ENCODE measurements around the gene SOST. TPM values are rescaled to one million over a fixed set of nuclear protein-coding genes. Genes with fewer than 3 reads are reported as not detected.
A peak's percentile ranks its signal among the peaks of the same experiment; 100 is the strongest.

Gene SOST
- polyA plus RNA-seq, 2 of the 4 experiments (the other 2 are of a cell fraction) = 0.03 to 0.05 TPM

DNA sequence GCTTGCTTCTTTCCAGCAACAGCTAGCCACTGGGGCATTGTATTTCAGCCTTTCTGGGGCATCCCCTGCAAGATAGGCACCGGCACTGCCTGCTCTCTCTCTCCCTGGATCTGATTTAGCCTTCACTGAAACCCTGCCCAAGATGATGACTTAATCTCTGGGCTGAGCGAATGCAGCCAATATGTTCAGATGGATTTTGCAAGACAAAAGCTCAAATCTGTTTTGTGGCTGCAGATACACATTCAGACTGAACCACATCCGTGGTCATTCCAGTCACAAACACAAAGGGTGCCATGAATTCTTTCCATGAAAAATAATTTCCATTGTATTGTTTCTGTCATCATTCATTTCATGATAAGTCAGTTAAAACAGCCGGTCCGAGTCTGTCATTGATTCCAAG is 24.2 kb downstream of the SOST start:
- ATAC-seq (no peak), FAIRE-seq (no peak), DNase-seq (ENCODE audit: low read depth in 1 of 2, low spot score in 1 of 2) (no peak)
- ChIA-PET POLR2A (no interaction called here), CTCF (interaction anchor here (0.6 to 13.9 kb wide), 3 partner anchors 10 to 21 kb away, joined by 4 to 180 read pairs (median 4); partner anchors contain the start of gene SOST)
- H3K4me3 ChIP-seq = no peak overlapping the region
- H3K4me2 ChIP-seq = no peak overlapping the region
- peak overlapping the region in 1 of 2 experiments; percentile 52; a peak in 1 of 6 replicates for H3K27ac ChIP-seq
- TF ChIP-seq NFE2L2 (conservative IDR thresholded peaks at IDR 0.05; ENCODE audit: low read length) = no peak
- TF ChIP-seq HOXA7 (CRISPR knock-in tag; IDR thresholded peaks at IDR 0.05) = no peak
- TF ChIP-seq BHLHE40 (IDR thresholded peaks at IDR 0.05; ENCODE audit: low read depth, low read length) = no peak
- TF ChIP-seq RFX5 (IDR thresholded peaks at IDR 0.05) = no peak
- TF ChIP-seq, protein P1, sequence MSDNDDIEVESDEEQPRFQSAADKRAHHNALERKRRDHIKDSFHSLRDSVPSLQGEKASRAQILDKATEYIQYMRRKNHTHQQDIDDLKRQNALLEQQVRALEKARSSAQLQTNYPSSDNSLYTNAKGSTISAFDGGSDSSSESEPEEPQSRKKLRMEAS (IDR thresholded peaks at IDR 0.05) = no peak
- no peak for TF ChIP-seq CBX8 (IDR thresholded peaks at IDR 0.05)
- TF ChIP-seq CBX2 (IDR thresholded peaks at IDR 0.05; ENCODE audit: borderline replicate concordance, low read depth) = no peak
- TF ChIP-seq TFCP2L1 (CRISPR knock-in tag; IDR thresholded peaks at IDR 0.05) = no peak
- TF ChIP-seq CEBPB (IDR thresholded peaks at IDR 0.05) = no peak
- no peak for TF ChIP-seq CHD4 (IDR thresholded peaks at IDR 0.05; ENCODE audit: borderline replicate concordance)
- TF ChIP-seq, protein P2, sequence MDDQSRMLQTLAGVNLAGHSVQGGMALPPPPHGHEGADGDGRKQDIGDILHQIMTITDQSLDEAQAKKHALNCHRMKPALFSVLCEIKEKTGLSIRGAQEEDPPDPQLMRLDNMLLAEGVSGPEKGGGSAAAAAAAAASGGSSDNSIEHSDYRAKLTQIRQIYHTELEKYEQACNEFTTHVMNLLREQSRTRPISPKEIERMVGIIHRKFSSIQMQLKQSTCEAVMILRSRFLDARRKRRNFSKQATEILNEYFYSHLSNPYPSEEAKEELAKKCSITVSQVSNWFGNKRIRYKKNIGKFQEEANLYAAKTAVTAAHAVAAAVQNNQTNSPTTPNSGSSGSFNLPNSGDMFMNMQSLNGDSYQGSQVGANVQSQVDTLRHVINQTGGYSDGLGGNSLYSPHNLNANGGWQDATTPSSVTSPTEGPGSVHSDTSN (IDR thresholded peaks at IDR 0.05) = no peak
- no peak for TF ChIP-seq CHD2 (IDR thresholded peaks at IDR 0.05; ENCODE audit: low read length, partially characterized antibody)
- TF ChIP-seq, protein P3, sequence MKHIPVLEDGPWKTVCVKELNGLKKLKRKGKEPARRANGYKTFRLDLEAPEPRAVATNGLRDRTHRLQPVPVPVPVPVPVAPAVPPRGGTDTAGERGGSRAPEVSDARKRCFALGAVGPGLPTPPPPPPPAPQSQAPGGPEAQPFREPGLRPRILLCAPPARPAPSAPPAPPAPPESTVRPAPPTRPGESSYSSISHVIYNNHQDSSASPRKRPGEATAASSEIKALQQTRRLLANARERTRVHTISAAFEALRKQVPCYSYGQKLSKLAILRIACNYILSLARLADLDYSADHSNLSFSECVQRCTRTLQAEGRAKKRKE (CRISPR knock-in tag; IDR thresholded peaks at IDR 0.05; ENCODE audit: low read depth) = no peak
- TF ChIP-seq RAD21 (conservative IDR thresholded peaks at IDR 0.05 in 1 of 2, IDR thresholded peaks at IDR 0.05 in 1 of 2) = no peak
- TF ChIP-seq EHF (CRISPR knock-in tag; IDR thresholded peaks at IDR 0.05) = no peak
- TF ChIP-seq MAZ (IDR thresholded peaks at IDR 0.05; ENCODE audit: borderline replicate concordance, low read depth, low read length) = no peak
- TF ChIP-seq ESRRA (IDR thresholded peaks at IDR 0.05; ENCODE audit: borderline replicate concordance, low read length) = no peak
- TF ChIP-seq MYC (IDR thresholded peaks at IDR 0.05; ENCODE audit: borderline replicate concordance, low read length) = no peak
- no peak for TF ChIP-seq JUNB (IDR thresholded peaks at IDR 0.05)
- no peaks in the 10 kb centered on the region for H3K4me1 ChIP-seq
- H3K9me3 ChIP-seq = no peaks in the 10 kb centered on the region
- WGBS (ENCODE audit: missing lambda C conversion rate) = 77% methylated on average over 5 of the region's 5 CpGs

DNA sequence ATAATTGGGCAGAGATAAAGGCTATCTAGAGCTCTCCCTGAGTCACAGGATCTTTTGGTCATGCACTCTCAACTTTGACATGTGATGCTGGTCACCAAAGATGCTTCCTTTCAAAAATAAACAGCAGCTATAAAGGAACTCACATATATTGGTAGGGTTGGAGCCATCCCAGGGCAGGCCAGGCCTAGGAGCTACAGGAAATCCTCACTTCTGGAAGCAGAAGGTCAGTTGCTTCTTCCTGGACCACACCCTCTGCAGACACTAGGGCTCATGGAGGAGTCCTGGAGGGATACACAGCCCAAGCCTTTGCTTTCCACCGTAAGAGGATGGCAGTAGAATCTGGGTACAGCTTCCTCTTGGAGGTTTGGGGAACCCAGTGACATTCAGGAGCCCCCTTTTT is 24.6 kb downstream of the SOST start:
- no peak for DNase-seq (ENCODE audit: low read depth in 1 of 2, low spot score in 1 of 2)
- ATAC-seq = no peak
- WGBS (ENCODE audit: missing lambda C conversion rate) = 85% methylated on average over 1 of the region's 1 CpG
- H3K27ac ChIP-seq = peak overlapping the region in 1 of 2 experiments; percentile 52; a peak in 1 of 6 replicates
- H3K4me3 ChIP-seq = no peak overlapping the region
- H3K4me2 ChIP-seq = no peak overlapping the region
- TF ChIP-seq SREBF2 (IDR thresholded peaks at IDR 0.05) (no peak), EP300 (IDR thresholded peaks at IDR 0.05) (no peak), CHD2 (IDR thresholded peaks at IDR 0.05; ENCODE audit: low read length, partially characterized antibody) (no peak), JUN (IDR thresholded peaks at IDR 0.05) (no peak)
- TF ChIP-seq, protein P4, sequence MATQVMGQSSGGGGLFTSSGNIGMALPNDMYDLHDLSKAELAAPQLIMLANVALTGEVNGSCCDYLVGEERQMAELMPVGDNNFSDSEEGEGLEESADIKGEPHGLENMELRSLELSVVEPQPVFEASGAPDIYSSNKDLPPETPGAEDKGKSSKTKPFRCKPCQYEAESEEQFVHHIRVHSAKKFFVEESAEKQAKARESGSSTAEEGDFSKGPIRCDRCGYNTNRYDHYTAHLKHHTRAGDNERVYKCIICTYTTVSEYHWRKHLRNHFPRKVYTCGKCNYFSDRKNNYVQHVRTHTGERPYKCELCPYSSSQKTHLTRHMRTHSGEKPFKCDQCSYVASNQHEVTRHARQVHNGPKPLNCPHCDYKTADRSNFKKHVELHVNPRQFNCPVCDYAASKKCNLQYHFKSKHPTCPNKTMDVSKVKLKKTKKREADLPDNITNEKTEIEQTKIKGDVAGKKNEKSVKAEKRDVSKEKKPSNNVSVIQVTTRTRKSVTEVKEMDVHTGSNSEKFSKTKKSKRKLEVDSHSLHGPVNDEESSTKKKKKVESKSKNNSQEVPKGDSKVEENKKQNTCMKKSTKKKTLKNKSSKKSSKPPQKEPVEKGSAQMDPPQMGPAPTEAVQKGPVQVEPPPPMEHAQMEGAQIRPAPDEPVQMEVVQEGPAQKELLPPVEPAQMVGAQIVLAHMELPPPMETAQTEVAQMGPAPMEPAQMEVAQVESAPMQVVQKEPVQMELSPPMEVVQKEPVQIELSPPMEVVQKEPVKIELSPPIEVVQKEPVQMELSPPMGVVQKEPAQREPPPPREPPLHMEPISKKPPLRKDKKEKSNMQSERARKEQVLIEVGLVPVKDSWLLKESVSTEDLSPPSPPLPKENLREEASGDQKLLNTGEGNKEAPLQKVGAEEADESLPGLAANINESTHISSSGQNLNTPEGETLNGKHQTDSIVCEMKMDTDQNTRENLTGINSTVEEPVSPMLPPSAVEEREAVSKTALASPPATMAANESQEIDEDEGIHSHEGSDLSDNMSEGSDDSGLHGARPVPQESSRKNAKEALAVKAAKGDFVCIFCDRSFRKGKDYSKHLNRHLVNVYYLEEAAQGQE (IDR thresholded peaks at IDR 0.05) = no peak
- TF ChIP-seq, protein P5, sequence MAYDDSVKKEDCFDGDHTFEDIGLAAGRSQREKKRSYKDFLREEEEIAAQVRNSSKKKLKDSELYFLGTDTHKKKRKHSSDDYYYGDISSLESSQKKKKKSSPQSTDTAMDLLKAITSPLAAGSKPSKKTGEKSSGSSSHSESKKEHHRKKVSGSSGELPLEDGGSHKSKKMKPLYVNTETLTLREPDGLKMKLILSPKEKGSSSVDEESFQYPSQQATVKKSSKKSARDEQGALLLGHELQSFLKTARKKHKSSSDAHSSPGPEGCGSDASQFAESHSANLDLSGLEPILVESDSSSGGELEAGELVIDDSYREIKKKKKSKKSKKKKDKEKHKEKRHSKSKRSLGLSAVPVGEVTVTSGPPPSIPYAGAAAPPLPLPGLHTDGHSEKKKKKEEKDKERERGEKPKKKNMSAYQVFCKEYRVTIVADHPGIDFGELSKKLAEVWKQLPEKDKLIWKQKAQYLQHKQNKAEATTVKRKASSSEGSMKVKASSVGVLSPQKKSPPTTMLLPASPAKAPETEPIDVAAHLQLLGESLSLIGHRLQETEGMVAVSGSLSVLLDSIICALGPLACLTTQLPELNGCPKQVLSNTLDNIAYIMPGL (CRISPR knock-in tag; IDR thresholded peaks at IDR 0.05; ENCODE audit: borderline replicate concordance) = no peak
- ChIA-PET POLR2A (no interaction called here), CTCF (interaction anchor here (0.6 to 13.9 kb wide), 6 partner anchors 9 to 158 kb away, joined by 3 to 180 read pairs (median 4); partner anchors contain the start of gene SOST)
- no peak for FAIRE-seq
- H3K9me3 ChIP-seq = no peaks in the 10 kb centered on the region
- no peaks in the 10 kb centered on the region for H3K4me1 ChIP-seq
